NB4 (cell line): ENCODE measurements around the gene NDUFAF2.

Experiments used
- TF ChIP-seq, protein P1 (sequence below): IDR thresholded peaks from 2 replicates; pipeline ENCODE4 v1.6.1; 2011; ENCODE audit warnings: low read depth, low read length
- TF ChIP-seq, protein P2 (sequence below): IDR thresholded peaks from one replicate; pipeline ENCODE4 v1.5.1; 2012; ENCODE audit warnings: low read depth, low read length

DNA sequence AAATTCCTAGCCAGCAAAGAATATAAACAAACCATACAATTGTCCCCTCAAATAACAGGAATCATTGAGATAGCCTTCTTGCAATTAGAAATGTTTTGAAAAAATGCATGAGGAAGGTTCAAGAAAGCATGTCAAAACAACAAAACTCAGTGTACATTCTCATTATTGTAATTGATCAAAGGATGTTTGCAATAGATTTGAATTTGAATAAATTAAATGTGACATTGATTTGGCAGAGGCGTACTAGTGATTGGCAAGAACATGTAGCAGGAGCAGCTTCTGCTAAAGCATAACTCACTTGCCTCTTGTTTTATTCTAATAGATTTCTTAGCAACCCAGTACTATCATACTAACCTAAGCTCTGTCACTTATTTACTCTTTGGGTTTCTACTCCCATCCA, 197.4 kb downstream of the NDUFAF2 start:
- TF ChIP-seq, protein P1, sequence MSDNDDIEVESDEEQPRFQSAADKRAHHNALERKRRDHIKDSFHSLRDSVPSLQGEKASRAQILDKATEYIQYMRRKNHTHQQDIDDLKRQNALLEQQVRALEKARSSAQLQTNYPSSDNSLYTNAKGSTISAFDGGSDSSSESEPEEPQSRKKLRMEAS, result no peak
- TF ChIP-seq, protein P2, sequence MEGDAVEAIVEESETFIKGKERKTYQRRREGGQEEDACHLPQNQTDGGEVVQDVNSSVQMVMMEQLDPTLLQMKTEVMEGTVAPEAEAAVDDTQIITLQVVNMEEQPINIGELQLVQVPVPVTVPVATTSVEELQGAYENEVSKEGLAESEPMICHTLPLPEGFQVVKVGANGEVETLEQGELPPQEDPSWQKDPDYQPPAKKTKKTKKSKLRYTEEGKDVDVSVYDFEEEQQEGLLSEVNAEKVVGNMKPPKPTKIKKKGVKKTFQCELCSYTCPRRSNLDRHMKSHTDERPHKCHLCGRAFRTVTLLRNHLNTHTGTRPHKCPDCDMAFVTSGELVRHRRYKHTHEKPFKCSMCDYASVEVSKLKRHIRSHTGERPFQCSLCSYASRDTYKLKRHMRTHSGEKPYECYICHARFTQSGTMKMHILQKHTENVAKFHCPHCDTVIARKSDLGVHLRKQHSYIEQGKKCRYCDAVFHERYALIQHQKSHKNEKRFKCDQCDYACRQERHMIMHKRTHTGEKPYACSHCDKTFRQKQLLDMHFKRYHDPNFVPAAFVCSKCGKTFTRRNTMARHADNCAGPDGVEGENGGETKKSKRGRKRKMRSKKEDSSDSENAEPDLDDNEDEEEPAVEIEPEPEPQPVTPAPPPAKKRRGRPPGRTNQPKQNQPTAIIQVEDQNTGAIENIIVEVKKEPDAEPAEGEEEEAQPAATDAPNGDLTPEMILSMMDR, result no peak
